GM21723 (cell line): ENCODE data around the gene MRPL14.

Experiments
- ATAC-seq: cut with Tn5 transposase; IDR thresholded peaks from one replicate; pipeline ENCODE4 v1.9.1; 2021; ENCODE audit warnings: mild to moderate bottlenecking, moderate library complexity; ENCODE audit not compliant: unreplicated experiment

The MRPL14 gene

GRCh38 chr6:44127186-44128019 is at the start of gene MRPL14, which contains the start of gene TMEM63B:
MRPL14 (minus strand) TSS chr6:44127452; CDS start chr6:44116611, 10,841 bp downstream.
TMEM63B (plus strand) TSS chr6:44127554; CDS start chr6:44134585, 7,031 bp downstream.
- peak; percentile 66 for ATAC-seq

DNA sequence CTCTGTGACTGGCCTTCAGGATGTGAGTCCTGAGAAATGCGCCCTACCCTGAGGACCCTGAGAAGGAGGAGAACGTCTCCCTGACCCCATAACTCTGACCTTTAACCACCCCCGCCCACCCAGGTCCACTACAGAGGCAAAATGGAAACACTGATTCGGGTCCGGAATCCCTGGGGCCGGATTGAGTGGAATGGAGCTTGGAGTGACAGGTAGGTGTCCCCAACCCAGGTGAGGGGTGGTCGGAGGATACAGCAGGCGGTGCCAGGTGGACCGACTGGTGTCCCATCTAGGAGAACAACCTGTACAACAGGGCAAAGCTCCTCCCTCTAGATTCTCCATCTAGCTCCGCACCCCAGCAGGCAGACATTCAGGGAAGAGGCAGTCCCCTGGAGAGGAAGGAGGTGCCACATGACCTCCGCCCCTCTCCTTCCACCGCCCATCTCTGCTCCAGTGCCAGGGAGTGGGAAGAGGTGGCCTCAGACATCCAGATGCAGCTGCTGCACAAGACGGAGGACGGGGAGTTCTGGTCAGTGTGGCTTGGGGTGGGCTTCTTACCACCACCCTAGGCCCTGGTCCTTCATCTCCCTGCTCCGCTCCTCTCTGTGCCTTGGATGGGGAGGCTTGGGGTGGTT is 49.0 kb upstream of the MRPL14 start:
- ATAC-seq, result no peak

GRCh38 chr6:44172731-44173500 is 45.7 kb upstream of the MRPL14 start:
- ATAC-seq, result peak; percentile 83

GRCh38 chr6:44171899-44172546 is 44.8 kb upstream of the MRPL14 start:
- ATAC-seq, result no peak

GRCh38 chr6:44169886-44170570 is 42.8 kb upstream of the MRPL14 start:
- no peak for ATAC-seq

GRCh38 chr6:44169154-44169553 is 41.9 kb upstream of the MRPL14 start:
- no peak for ATAC-seq

GRCh38 chr6:44167567-44167966 is 40.3 kb upstream of the MRPL14 start:
- ATAC-seq, result no peak

- no peak for ATAC-seq
Measured at GRCh38 chr6:44166591-44167184, 39.4 kb upstream of the MRPL14 start.

DNA sequence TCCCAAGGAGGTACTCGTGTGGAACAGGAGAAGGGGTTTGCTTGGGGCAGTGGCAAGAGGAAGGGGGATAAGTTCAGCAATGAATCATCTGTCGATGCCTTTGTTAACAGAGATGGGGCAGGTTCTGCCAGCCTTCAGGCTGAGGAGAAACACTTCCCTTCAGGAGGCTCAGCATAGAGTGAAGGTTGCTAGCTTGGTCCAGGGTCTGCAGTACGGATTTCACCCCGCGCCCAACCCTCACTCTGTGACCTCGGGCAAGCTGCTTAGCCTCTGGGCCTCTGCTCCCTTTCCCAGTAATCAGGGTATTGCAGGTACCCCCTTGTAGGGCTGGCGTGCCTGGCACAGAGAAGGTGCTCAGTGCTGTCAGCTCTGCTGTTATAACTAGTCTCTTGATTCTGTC is 38.9 kb upstream of the MRPL14 start:
- no peak for ATAC-seq

- ATAC-seq, result no peak
Measured at GRCh38 chr6:44162876-44163625, 35.8 kb upstream of the MRPL14 start.

DNA sequence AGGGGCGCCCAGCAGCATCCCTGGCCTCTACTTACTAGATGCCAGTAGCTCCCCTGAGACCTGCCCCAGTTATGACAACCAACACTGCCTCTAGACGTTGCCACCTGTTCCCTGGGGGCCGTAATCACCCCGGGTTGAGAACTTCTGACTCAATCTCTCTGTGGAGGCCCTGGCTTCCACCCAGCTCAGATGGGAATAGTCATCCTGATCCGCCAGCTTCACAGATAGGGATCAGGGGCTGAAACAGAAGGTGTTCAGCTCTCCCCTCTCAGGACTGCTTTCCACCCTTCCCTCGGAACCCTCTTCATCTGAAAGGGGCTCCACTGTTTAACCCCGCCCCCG is 34.7 kb upstream of the MRPL14 start:
- ATAC-seq, result no peak

DNA sequence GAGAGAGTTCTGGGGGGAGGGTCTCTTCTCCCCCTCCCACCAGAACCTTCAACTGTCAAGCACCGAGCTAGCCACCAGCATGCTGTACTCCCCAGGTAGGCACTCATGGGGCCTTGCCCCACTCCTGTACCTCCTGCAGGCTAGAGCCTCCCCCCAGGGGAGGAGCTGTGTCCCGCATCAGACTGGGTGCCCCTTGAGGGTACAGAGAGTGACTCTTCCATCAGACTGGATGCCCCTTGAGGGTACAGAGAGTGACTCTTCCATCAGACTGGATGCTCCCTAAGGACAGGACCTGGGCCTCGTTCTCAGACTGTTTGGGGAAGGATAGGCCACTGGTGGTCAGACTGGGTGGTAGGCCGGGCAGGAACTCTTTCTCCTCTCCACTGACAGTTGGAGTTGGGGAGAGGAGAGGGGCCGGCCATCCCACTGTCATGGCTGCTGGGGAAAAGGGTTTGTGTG is 31.5 kb upstream of the MRPL14 start, which contains the start of gene CAPN11:
Gene CAPN11, plus strand, starts transcription at position 51 of the 459 bp plus-strand sequence. Its CDS starts 29 bp downstream, at position 80.
- no peak for ATAC-seq

DNA sequence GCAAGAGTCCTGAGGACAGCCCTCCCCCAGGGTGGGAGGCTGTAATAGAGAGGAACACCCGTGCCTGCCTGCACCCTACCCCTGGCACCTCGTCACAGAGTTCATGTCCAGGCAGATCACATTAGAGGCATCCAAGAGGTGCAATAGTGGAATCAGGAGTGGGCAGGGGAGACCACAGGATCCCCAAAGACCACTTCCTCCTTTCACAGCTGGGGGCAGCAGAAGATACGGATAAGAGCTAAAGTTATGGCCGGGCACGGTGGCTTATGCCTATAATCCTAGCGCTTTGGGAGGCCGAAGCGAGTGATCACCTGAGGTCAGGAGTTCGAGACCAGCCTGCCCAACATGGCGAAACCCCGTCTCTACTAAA is 29.9 kb upstream of the MRPL14 start:
- ATAC-seq, result no peak

DNA sequence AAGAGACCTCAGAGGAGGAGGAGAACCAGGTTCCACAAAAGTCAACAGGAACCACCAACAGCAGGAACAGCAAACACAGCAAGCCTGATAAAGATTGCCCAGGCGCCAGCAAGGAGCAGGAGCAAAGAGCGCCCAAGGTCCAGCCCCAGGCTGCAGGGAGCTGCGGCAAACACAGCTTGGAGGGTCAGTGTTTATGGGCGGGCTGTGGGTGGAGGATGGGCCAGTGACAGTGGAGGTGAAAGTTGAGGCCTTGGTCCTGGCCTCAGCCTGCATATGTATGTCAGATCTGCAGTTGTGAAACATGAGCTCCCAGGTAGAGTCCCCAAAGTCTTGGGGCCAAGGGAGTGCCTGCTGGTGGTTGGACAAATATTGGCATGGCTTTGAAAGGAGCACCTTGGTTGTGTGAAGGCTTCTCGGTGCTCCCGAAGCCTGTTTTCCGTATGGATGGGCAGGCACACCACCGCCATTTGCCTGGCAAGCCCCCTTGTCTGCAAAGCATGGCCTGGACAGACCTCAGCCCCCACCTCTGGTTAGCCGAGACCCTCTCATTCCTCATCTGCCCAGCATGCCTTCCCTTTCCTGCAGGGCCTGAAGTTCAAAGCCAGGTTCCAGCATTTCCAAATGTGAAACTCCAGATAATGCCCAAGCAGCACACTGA is 29.4 kb upstream of the MRPL14 start:
- no peak for ATAC-seq

GRCh38 chr6:44154067-44154466 is 26.8 kb upstream of the MRPL14 start:
- ATAC-seq, result no peak

DNA sequence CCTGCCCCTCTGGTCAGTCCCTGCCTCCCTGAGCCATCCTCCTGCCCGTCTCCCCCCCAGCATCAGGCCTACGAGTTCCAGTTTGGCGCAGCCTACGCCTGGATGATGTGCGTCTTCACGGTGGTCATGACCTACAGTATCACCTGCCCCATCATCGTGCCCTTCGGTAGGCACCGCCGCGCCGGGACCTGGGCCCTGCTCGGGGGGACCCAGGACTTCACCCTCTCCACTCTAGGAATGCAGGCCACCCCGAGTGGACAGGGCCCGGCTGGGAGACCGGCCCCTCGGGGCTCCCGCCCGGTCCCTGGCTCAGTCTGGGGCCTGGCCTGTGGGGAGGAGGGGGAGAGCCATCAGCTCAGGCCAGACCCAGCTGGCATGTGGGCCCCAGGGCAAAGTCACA is 25.3 kb upstream of the MRPL14 start:
- no peak for ATAC-seq

- ATAC-seq, result no peak
Measured at GRCh38 chr6:44152109-44152461, 24.8 kb upstream of the MRPL14 start.

DNA sequence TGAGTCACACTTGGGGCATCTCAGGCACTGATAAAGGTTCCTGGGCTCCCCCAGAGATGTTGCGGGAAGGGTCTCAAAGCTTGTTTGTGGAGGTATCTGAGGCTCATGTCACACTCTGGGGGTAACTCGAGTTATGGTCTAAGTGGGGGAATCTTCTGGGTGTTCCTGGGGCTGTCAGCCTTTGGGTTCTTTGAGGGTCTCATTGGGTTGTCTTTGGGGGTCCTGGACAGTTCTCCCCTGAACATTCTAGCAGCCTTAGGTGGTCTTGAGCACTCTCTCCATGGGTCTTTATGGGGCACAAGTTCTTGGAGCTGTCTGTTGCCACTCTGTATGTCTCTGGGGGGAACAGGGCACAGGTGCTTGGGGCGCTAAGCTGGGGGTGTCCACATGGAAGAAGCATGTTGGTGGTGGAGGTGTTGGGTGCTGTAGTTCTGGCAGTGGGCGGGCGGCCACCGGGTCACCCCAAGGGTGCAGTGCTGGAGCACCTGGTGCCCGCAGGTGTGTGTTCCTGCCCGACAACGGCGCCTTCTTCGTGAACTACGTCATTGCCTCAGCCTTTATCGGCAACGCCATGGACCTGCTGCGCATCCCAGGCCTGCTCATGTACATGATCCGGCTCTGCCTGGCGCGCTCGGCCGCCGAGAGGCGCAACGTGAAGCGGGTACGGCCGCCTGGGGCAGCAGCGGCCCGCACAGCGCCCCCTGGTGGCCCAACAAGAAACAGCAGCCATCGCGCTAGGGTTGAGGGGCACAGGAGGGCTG is 24.3 kb upstream of the MRPL14 start:
- peak; percentile 73 for ATAC-seq
